ENCODE data around the gene PHF21A.
A peak's percentile ranks its signal among the peaks of the same experiment; 100 is the strongest.
"Not testable (repeated sequence)": the region's sequence is repeated elsewhere in the genome, so short reads cannot be mapped to it uniquely, and the experiment has no call there.

Gene PHF21A

GRCh38 chr11:45921561-45922424 lies 199.5 kb downstream of the PHF21A start:
- no peak for DNase-seq (ENCODE audit: low read depth in 2 of 2)

GRCh38 chr11:45920531-45921477 lies 200.4 kb downstream of the PHF21A start:
- DNase-seq (ENCODE audit: low read depth in 2 of 2) = no peak

- DNase-seq (ENCODE audit: low read depth in 2 of 2) = no peak
Observed at GRCh38 chr11:45919806-45920530, 201.3 kb downstream of the PHF21A start.

- DNase-seq (ENCODE audit: low read depth in 2 of 2) = no peak
Observed at GRCh38 chr11:45918962-45919675, 202.1 kb downstream of the PHF21A start.

GRCh38 chr11:45918331-45918941 lies 202.8 kb downstream of the PHF21A start:
- peak in 1 of 2 donors; percentile 32 for DNase-seq (ENCODE audit: low read depth in 2 of 2)

GRCh38 chr11:45917623-45918330 lies 203.5 kb downstream of the PHF21A start, which contains the start of gene PEX16:
Gene PEX16 (minus strand): TSS chr11:45917877. CDS start chr11:45917811, 66 bp downstream.
- DNase-seq (ENCODE audit: low read depth in 2 of 2) = peak; percentile 82 to 93

- DNase-seq (ENCODE audit: low read depth in 2 of 2) = no peak
Observed at GRCh38 chr11:45917286-45917622, 204.0 kb downstream of the PHF21A start.

- DNase-seq (ENCODE audit: low read depth in 2 of 2) = no peak
Observed at GRCh38 chr11:45915446-45915845, 205.8 kb downstream of the PHF21A start.

GRCh38 chr11:45913942-45914635 lies 207.2 kb downstream of the PHF21A start:
- DNase-seq (ENCODE audit: low read depth in 2 of 2) = no peak

GRCh38 chr11:45913514-45913913 lies 207.7 kb downstream of the PHF21A start:
- no peak for DNase-seq (ENCODE audit: low read depth in 2 of 2)

- no peak for DNase-seq (ENCODE audit: low read depth in 2 of 2)
Observed at GRCh38 chr11:45910623-45911022, 210.6 kb downstream of the PHF21A start.

GRCh38 chr11:45909594-45910475 lies 211.4 kb downstream of the PHF21A start:
- DNase-seq (ENCODE audit: low read depth in 2 of 2) = no peak

- DNase-seq (ENCODE audit: low read depth in 2 of 2) = no peak
Observed at GRCh38 chr11:45907911-45908370, 213.3 kb downstream of the PHF21A start.

- no peak for DNase-seq (ENCODE audit: low read depth in 2 of 2)
Observed at GRCh38 chr11:45906965-45907611, 214.2 kb downstream of the PHF21A start, which contains the start of gene FREY1. Gene FREY1 (minus strand): TSS chr11:45907271. CDS start chr11:45907245, 26 bp downstream.

- DNase-seq (ENCODE audit: low read depth in 2 of 2) = no peak
Observed at GRCh38 chr11:45906096-45906682, 215.1 kb downstream of the PHF21A start.

GRCh38 chr11:45905576-45905975 lies 215.7 kb downstream of the PHF21A start:
- DNase-seq (ENCODE audit: low read depth in 2 of 2) = not testable (repeated sequence)

- no peak for DNase-seq (ENCODE audit: low read depth in 2 of 2)
Observed at GRCh38 chr11:45905095-45905494, 216.2 kb downstream of the PHF21A start.
